NCI-H82 (cell line): ENCODE measurements around the gene ZNF804A.

Experiments used
- DNase-seq: peaks from one replicate; lab custom pipeline; 2025; lab: John Stamatoyannopoulos, UW

Gene ZNF804A

DNA sequence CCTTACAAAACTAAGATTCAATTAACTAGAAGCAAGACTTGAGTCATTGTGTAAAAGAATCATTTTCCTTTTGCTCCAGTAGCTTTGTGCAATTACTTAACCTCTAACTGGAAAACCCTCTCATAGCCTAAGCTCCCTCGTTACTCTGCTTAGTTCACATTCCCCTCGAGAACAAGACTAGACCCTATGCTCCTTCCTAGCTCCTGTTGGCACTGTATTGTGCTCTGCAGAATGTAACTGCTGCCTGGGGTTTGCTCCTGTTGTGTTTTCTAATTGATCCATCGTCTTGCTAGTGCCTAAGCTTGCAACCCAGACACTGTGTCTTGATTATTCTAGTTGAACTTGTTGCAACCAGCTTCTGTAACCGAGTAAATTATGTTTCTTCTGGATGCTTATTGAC is 347.0 kb downstream of the ZNF804A start:
- peak; percentile 73 for DNase-seq

DNA sequence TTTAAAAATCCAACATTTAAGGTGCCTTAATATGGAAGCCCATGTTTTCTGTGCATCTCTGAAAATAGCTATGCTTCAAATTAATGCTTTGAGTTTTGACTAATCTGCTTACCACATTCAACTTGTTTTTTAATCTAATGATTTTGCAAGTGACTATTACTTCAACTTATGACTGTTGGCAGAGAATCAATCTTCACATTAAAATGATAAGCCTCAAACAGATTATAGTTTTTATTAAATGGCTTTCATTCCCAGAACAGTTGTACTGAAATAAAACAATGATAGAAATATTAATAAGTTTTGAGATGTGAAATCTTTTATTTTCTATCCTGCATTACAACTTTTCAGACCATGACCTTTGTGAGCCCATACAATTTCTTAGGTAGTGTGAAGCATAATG is 347.5 kb downstream of the ZNF804A start:
- no peak for DNase-seq

DNA sequence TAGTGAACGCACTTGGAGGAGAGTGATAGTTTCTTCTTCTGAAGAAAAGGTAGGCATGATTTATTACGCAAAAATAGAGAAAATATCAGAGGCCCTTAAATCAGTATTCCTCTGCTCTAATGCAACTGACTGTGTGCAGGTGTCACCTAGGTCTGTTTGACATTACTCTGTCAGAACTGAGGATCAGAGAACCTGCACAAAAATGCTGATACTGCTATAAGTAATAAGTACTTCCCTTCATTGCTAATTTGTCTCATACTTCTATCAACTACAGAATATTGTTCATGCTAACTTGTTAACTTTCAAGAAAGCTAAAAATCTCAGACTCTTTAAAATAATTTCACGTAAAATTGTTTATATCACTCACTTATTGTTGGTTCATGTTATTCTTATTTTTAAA is 358.5 kb downstream of the ZNF804A start:
- no peak for DNase-seq

DNA sequence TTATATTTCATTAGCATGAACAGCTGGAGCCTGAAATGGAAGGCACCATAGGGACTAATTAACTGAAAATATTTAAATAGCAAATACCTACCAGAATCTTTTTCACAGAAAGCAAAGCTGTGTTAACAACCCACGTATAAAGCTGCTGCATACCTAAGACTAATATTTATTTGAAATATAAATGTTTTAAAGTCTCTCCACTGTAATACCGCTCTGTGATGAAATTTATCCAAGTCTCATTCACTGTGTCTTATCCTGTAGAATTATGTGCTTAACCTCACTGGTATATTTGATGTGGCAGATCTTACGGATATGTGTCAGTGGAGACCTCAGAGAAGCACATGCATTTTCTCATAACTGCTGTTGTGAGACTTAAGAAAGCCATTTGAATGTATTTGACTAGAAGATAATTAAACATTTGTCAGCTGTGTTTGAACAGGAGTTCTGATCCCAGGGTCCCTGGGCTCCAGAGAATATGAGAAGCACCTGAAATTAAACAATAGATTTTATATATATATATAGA is 373.3 kb downstream of the ZNF804A start:
- no peak for DNase-seq
